NT2/D1 (cell line): Measurements from ENCODE around the gene RAB40B.
"Not testable (repeated sequence)": the region's sequence is repeated elsewhere in the genome, so short reads cannot be mapped to it uniquely, and the experiment has no call there.

ENCODE experiments used
- DNase-seq: peaks from one replicate; pipeline ENCODE4 v3.0.0-alpha.2; 2011; ENCODE audit warnings: low read depth, low spot score
- H3K27me3 ChIP-seq: 2 replicates; pipeline ENCODE4 v1.6.0; 2011; ENCODE audit warnings: mild to moderate bottlenecking; ENCODE audit not compliant: insufficient read length, insufficient read depth
- H3K36me3 ChIP-seq: 2 replicates; pipeline ENCODE4 v1.6.1; 2011; ENCODE audit warnings: mild to moderate bottlenecking, low read length, mixed read lengths; ENCODE audit not compliant: insufficient read depth, insufficient read length
- H3K4me1 ChIP-seq: 2 replicates; pipeline ENCODE4 v1.5.1; 2011; ENCODE audit not compliant: insufficient read depth, insufficient read length
- H3K4me3 ChIP-seq: 2 replicates; pipeline ENCODE4 v1.5.1; 2011; ENCODE audit warnings: low read depth; ENCODE audit not compliant: insufficient read length
- H3K9ac ChIP-seq: 2 replicates; pipeline ENCODE4 v1.6.0; 2011; ENCODE audit warnings: low read depth; ENCODE audit not compliant: insufficient read length
- H3K9me3 ChIP-seq: 2 replicates; pipeline ENCODE4 v1.5.1; 2011; ENCODE audit warnings: mild to moderate bottlenecking, low read length; ENCODE audit not compliant: insufficient read depth
- SUZ12 ChIP-seq: IDR thresholded peaks from 2 replicates; pipeline ENCODE4 v1.6.1; 2011; ENCODE audit not compliant: insufficient read length, insufficient read depth; ENCODE audit errors: extremely low read depth
- YY1 ChIP-seq: IDR thresholded peaks from 2 replicates; pipeline ENCODE4 v1.6.1; 2011; ENCODE audit not compliant: insufficient read length, insufficient read depth
- ZNF274 ChIP-seq: IDR thresholded peaks from 2 replicates; pipeline ENCODE4 v1.6.1; 2011; ENCODE audit warnings: mild to moderate bottlenecking, low read depth, low read length

The RAB40B gene, protein sequence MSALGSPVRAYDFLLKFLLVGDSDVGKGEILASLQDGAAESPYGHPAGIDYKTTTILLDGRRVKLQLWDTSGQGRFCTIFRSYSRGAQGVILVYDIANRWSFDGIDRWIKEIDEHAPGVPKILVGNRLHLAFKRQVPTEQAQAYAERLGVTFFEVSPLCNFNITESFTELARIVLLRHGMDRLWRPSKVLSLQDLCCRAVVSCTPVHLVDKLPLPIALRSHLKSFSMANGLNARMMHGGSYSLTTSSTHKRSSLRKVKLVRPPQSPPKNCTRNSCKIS

DNA sequence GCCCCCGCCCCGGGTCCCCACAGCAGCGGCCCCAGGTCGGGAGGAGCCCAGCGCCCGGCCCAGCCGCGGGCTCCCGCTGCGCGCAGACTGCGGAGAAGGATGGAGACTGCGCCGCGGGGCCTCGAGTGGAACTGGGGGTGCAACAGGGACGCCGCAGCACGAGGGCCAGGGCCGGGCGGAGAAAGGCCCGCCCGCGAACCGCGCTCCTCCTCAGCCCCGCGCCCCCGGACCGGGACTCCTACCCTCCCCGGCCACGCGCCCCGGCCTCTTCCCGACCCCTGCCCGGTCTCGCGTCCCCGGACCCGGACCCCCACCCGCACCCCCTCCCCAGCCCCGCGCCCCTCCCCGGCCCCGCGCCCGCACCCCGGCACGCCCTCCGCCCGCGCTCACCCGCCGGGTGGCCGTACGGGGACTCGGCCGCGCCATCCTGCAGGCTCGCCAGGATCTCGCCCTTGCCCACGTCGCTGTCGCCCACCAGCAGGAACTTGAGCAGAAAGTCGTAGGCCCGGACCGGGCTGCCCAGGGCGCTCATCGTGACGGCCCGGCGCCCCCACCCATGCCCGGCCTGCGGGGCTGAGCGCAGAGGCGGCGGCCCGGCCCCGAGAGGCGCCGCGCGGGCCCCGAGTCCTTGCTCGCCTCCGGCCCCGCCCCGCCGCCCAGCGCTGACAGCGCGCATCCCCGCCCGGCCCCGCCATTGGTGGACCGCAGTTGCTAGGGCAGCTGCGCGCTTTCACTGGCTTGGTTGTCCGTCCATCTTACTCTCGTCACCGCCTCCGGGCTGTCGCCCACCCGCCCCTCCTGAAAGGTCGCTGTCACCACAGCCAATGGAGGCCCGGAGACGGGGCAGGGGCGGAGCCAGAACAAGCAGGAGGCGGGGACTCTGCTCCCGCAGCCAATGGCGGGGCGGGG is at the start of gene RAB40B:
Gene RAB40B (minus strand): TSS at position 634 of the 909 bp plus-strand sequence. CDS start 102 bp downstream, at position 532.
- TF ChIP-seq ZNF274 = no peak
- no peak for TF ChIP-seq SUZ12
- TF ChIP-seq YY1 = no peak
- peaks cover 18% of the 10 kb centered on the region for H3K4me1 ChIP-seq
- DNase-seq = peak; percentile 94
- peak within 1 kb of the TSS; percentile 68 for H3K4me3 ChIP-seq
- peak within 1 kb of the TSS; percentile 57 for H3K9ac ChIP-seq
- H3K27me3 ChIP-seq = peaks cover 45% of the 10 kb centered on the region
- H3K36me3 ChIP-seq = no peaks in the 10 kb centered on the region
- peaks cover 18% of the 10 kb centered on the region; the same call in 1 of the 2 replicates for H3K9me3 ChIP-seq

DNA sequence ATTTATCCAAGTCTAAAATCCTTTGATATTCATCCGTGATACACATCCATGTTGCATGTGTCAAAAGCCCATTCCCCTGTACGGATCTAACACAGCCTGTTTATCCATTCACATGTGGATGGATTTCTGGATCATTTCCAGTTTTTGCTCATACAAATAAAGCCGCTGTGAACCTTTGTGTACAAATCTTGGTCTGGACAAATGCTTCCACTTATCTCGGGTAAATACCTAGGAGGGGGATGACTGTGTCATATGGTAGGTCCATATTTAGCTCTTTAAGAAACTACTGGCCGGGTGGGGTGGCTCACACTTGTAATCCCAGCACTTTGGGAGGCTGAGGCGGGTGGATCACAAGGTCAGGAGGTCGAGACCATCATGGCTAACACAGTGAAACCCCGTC is 47.0 kb upstream of the RAB40B start:
- no peak for DNase-seq
- H3K4me3 ChIP-seq = no peak overlapping the region

DNA sequence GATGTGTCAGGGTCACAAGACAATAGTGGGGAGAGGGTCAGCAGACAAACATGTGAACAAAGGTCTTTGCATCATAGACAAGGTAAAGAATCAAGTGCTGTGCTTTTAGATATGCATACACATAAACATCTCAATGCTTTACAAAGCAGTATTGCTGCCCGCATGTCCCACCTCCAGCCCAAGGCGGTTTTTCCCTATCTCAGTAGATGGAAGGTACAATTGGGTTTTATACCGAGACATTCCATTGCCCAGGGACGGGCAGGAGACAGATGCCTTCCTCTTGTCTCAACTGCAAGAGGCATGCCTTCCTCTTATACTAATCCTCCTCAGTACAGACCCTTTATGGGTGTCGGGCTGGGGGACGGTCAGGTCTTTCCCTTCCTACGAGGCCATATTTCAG is 46.2 kb upstream of the RAB40B start:
- H3K27me3 ChIP-seq, DNase-seq, H3K4me1 ChIP-seq, H3K4me3 ChIP-seq, H3K9ac ChIP-seq: not testable (repeated sequence)
- H3K9me3 ChIP-seq = peaks cover 63% of the 10 kb centered on the region
- peaks cover 33% of the 10 kb centered on the region for H3K36me3 ChIP-seq

More for the DNA sequence above, 47.0 kb upstream of the RAB40B start:
- Histone ChIP-seq H3K27me3 (no peaks in the 10 kb centered on the region), H3K4me1 (peaks cover 8% of the 10 kb centered on the region), H3K36me3 (peaks cover 29% of the 10 kb centered on the region), H3K9me3 (peaks cover 62% of the 10 kb centered on the region), H3K9ac (no peak overlapping the region)
- TF ChIP-seq YY1 = no peak
- no peak for TF ChIP-seq ZNF274
- TF ChIP-seq SUZ12 = no peak

DNA sequence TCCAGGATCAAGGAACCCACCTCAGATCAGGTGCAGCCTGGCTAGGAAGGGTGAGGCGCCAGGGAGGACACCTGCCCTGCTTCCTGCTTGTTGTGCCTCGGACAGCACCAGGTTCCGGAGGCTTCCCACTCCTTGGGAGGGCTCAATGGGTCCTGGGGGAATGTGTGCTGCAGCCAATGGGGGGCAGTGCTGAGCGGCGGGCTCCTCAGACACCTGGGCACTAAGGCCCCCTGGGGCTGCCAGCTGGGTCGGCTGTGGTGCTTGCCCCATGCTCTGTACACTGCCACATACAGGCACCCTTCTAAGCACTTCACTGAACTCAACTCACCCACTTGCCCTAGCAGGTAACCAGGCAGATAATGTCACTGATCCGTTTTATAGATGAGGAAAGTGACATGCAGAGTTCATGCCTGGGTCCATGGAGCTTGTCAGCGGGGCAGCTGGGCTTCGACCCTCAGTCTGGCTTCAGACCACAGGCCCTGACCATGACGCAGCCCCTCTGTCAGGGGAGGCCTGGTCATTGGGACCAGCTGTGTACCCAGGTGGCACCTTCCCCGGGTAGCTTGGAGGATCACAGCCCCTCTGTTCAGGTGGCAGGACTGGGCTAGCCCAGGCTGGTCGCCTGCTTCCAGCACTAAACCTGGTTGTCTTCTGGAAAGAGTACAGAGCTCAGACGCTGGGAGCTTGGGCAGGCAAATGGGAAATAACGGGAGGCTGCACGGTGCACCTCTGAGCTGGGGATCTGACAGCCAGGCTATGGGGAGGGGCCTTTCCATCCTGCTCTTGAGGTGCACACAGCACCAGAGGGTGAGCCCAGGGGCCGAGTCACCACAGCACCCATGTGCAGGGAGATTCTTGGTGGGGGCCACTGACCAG is 45.1 kb upstream of the RAB40B start:
- Histone ChIP-seq H3K4me3 (no peak overlapping the region), H3K27me3 (no peaks in the 10 kb centered on the region), H3K9ac (peak overlapping the region; percentile 3)

DNA sequence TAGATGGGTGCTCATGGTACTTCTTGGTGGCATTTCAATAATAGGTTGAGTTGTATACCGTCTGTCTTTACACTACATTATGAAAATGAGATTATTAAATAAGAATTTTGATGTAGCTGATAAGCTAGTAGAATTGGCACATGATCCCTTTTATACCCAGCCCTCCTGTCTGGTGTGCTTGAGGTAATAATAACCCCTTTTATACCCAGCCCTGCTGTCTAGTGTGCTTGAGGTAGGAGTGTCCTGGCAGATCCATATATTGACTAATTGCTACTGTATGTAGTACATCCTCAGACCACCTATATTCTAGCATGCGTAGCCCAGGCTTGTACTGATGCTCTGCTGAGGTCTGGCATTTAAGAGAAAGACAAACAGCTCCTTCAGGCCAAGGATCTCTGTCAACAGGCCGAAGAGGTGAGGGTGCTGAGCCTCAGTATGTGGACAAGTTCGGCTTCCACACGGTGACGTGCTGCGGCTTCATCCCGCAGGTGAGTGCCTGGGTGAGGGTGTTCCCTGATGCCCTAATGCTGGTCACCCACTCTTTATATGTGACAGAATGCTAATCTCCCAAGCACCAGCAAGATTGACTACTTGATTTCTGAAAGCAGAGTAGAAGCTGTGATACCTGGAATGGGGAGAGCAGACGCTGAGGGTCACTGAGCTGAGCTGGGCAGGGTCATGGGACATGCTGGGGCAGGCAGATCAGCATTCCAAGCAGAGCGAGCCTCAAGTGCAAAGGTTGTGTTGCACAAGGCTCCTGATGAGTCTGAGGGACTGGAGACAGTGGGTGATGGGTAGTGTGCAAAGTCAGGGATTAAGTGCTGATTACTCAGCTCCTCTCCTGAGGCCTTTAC is 42.6 kb upstream of the RAB40B start:
- peaks cover 3% of the 10 kb centered on the region for H3K27me3 ChIP-seq
- H3K9ac ChIP-seq = no peak overlapping the region
- DNase-seq = no peak
- H3K4me1 ChIP-seq = peaks cover 11% of the 10 kb centered on the region
- peaks cover 30% of the 10 kb centered on the region for H3K36me3 ChIP-seq
- peaks cover 45% of the 10 kb centered on the region for H3K9me3 ChIP-seq
- no peak for TF ChIP-seq SUZ12
- TF ChIP-seq YY1 = no peak
- no peak for TF ChIP-seq ZNF274
- no peak overlapping the region for H3K4me3 ChIP-seq

More for the DNA sequence above, 45.1 kb upstream of the RAB40B start:
- H3K9me3 ChIP-seq = peaks cover 55% of the 10 kb centered on the region
- H3K4me1 ChIP-seq = peaks cover 8% of the 10 kb centered on the region
- no peak for DNase-seq
- peaks cover 25% of the 10 kb centered on the region for H3K36me3 ChIP-seq
- TF ChIP-seq SUZ12 (no peak), ZNF274 (no peak), YY1 (no peak)

DNA sequence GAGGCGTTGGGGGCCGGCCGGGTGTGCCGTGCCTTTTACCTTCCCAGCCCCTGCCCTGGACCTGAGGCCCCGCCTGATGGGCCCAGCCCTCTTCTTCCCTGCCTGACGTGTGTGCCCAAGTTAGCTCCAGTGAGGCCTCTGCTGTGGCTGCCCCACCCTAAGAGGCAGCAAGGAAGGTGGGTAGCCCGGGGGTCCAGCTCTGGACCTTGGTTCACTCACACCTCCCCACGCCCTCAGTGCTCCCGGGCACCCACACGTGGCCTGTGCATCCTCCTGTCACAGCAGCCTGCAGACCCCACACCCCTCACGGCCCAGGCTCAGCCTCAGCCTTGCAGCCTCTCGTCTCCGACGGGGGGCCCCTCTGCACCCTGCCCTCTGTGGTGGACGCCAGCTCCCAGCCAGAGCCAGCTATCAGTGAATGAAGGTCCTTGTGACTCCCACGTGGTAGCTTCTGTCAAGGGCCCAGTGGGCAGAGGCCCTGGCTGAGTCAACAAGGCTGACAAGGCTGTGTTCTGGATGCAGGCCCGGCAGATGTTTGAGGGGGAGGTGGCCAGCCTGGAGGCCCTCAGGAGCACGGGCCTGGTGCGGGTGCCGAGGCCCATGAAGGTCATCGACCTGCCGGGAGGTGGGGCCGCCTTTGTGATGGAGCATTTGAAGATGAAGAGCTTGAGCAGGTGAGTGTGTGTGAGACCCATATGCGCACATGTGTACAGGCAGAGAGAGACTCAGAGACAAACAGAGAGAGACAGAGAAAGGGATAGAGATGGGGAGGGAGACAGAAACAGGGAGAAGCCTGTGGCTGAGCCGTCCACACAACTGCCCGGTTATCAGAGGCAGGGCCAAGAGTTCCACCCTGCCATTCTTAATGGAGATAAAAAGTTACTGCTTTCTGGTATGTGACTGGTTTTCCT is 39.7 kb upstream of the RAB40B start:
- no peak for TF ChIP-seq YY1
- TF ChIP-seq ZNF274 = no peak
- no peak for TF ChIP-seq SUZ12
- peaks cover 3% of the 10 kb centered on the region for H3K4me1 ChIP-seq
- no peak for DNase-seq
- H3K36me3 ChIP-seq = peaks cover 31% of the 10 kb centered on the region
- H3K9me3 ChIP-seq = peaks cover 42% of the 10 kb centered on the region
- H3K4me3 ChIP-seq = no peak overlapping the region
- H3K9ac ChIP-seq = no peak overlapping the region
- peaks cover 13% of the 10 kb centered on the region for H3K27me3 ChIP-seq
